Breast epithelium (tissue), 4 donors: ENCODE measurements around the gene VENTX. TPM values are rescaled to one million over a fixed set of nuclear protein-coding genes. Genes with fewer than 3 reads are reported as not detected.

Source experiments
- DNase-seq, 2 donors: peaks; one replicate each; pipeline ENCODE4 v3.0.0-alpha.2; 2019; ENCODE audit warnings: low spot score in 2 of 2
- H3K27ac ChIP-seq, 2 donors: fragments of 200-600 bp; sonication (generic) in 1 of 2; one replicate each; pipeline ENCODE4 v1.5.1; 2016 to 2019; ENCODE audit warnings: mild to moderate bottlenecking in 1 of 2
- H3K27me3 ChIP-seq, 2 donors: fragments of 200-600 bp; sonication (generic) in 1 of 2; one replicate each; pipeline versions ENCODE4 v1.5.1 to v1.6.0; 2017 to 2019; ENCODE audit warnings: control low read depth in 1 of 2, mild to moderate bottlenecking in 1 of 2
- H3K36me3 ChIP-seq: fragments of 200-600 bp; one replicate; pipeline ENCODE4 v1.5.1; 2019
- H3K4me1 ChIP-seq, 2 donors: fragments of 200-600 bp; sonication (generic); one replicate each; pipeline ENCODE4 v1.5.1; 2016 to 2019; ENCODE audit warnings: control low read depth in 1 of 2
- H3K4me3 ChIP-seq, 3 donors: fragments of 200-600 bp; sonication (generic); 1 replicate in 2 of 3; 2 replicates in 1 of 3; pipeline ENCODE4 v1.5.1; 2016 to 2019; ENCODE audit warnings: mild to moderate bottlenecking in 3 of 3, moderate library complexity in 2 of 3
- H3K9me3 ChIP-seq, 2 donors: fragments of 200-600 bp; sonication (generic) in 1 of 2; one replicate each; pipeline ENCODE4 v1.5.1; 2016 to 2019; ENCODE audit warnings: control low read depth in 1 of 2
- CTCF ChIP-seq, 3 donors: fragments of 450-650 bp; IDR thresholded peaks; one replicate each; pipeline ENCODE4 v1.5.1; 2016 to 2017; ENCODE audit warnings: antibody characterized with exemption in 3 of 3, mild to moderate bottlenecking in 3 of 3, moderate library complexity in 3 of 3
- POLR2A ChIP-seq: fragments of 450-650 bp; IDR thresholded peaks from one replicate; pipeline ENCODE4 v1.6.1; 2016; ENCODE audit warnings: antibody characterized with exemption, mild to moderate bottlenecking, moderate library complexity
- POLR2AphosphoS5 ChIP-seq, 3 donors: sonication (generic); formaldehyde crosslinking; IDR thresholded peaks; one replicate each; pipeline ENCODE4 v1.6.1; 2017; ENCODE audit warnings: antibody characterized with exemption in 3 of 3
- intact Hi-C: fragments of 100-400 bp; cut with DNase I; formaldehyde crosslinking; loops from one replicate; pipeline ENCODE4 v1.15.1; 2023; ENCODE audit warnings: low total_unique reads
- total RNA-seq, 3 donors: library from RNA; depleted of rRNA; stranded (reverse); fragments of >200 nt; gene quantifications; one replicate each; pipeline ENCODE4 v1.1.0, GENCODE V29; 2016

VENTX gene
- total RNA-seq, 3 donors from 2014 or later, result 0.33 to 4.6 (median 0.73) TPM

GRCh38 chr10:133289761-133290160 is 52.1 kb downstream of the VENTX start:
- no peak for TF ChIP-seq POLR2AphosphoS5 (IDR thresholded peaks at IDR 0.05)
- TF ChIP-seq CTCF (IDR thresholded peaks at IDR 0.05), result no peak
- TF ChIP-seq POLR2A, result no peak
- H3K27me3 ChIP-seq, result no peaks in the 10 kb centered on the region
- DNase-seq, result no peak
- no peaks in the 10 kb centered on the region for H3K9me3 ChIP-seq
- no peak overlapping the region for H3K27ac ChIP-seq
- no peaks in the 10 kb centered on the region for H3K4me1 ChIP-seq
- H3K4me3 ChIP-seq, result no peak overlapping the region
- intact Hi-C loops, result no loop called here
- peaks cover 26% of the 10 kb centered on the region for H3K36me3 ChIP-seq

Other genes starting within 250 kb of the VENTX start
- under 1 TPM in 1 of 3 donors, not detected in 2; 0.33 TPM for gene ADGRA1, start 149.9 kb upstream of the VENTX start, total RNA-seq
- gene KNDC1, start 77.6 kb upstream of the VENTX start, total RNA-seq, result 1 to 10 TPM in 1 of 3 donors, under 1 TPM in 1, not detected in 1; 0.98 to 2.3 TPM
- gene UTF1, start 7.6 kb upstream of the VENTX start, total RNA-seq, result not detected
- 1 to 10 TPM; 4.6 to 6.6 (median 5.0) TPM for gene ADAM8, start 39.0 kb downstream of the VENTX start, total RNA-seq
- 10 to 100 TPM; 33.6 to 40.0 (median 39.5) TPM for gene TUBGCP2, start 71.0 kb downstream of the VENTX start, total RNA-seq
- 10 to 100 TPM; 27.4 to 33.2 (median 32.1) TPM for gene ZNF511, start 71.1 kb downstream of the VENTX start, total RNA-seq
- under 1 TPM in 1 of 3 donors, not detected in 2; 0.66 TPM for gene CALY, start 99.0 kb downstream of the VENTX start, total RNA-seq
- gene PRAP1, start 109.5 kb downstream of the VENTX start, total RNA-seq, result not detected
- gene FUOM, start 120.2 kb downstream of the VENTX start, total RNA-seq, result 10 to 100 TPM; 13.8 to 31.5 (median 31.2) TPM
- gene ECHS1, start 135.5 kb downstream of the VENTX start, total RNA-seq, result 100 to 1,000 TPM in 1 of 3 donors, 10 to 100 TPM in 2; 71.8 to 165 (median 84.2) TPM
- 10 to 100 TPM in 1 of 3 donors, 1 to 10 TPM in 2; 7.5 to 10.5 (median 8.6) TPM for gene PAOX, start 141.4 kb downstream of the VENTX start, total RNA-seq
- 10 to 100 TPM; 22.9 to 56.4 (median 37.0) TPM for gene MTG1, start 156.3 kb downstream of the VENTX start, total RNA-seq
- under 1 TPM in 1 of 3 donors, not detected in 2; 0.33 TPM for gene SPRN, start 186.8 kb downstream of the VENTX start, total RNA-seq
- gene SCART1, start 216.1 kb downstream of the VENTX start, total RNA-seq, result 1 to 10 TPM; 1.4 to 3.7 (median 2.9) TPM